Bronchial smooth muscle cell (primary cell): ENCODE results near the gene BCAS4. TPM values are rescaled to one million over a fixed set of nuclear protein-coding genes. Genes with fewer than 3 reads are reported as not detected.

Experiments
- total RNA-seq: library from RNA; depleted of rRNA; stranded (reverse); fragments of >200 nt; gene quantifications from 2 replicates; pipeline ENCODE4 v1.2.1, GENCODE V29; 2014

The BCAS4 gene, protein sequence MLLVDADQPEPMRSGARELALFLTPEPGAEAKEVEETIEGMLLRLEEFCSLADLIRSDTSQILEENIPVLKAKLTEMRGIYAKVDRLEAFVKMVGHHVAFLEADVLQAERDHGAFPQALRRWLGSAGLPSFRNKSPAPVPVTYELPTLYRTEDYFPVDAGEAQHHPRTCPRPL
- total RNA-seq: 11.0 and 15.5 TPM in 2 replicates

DNA sequence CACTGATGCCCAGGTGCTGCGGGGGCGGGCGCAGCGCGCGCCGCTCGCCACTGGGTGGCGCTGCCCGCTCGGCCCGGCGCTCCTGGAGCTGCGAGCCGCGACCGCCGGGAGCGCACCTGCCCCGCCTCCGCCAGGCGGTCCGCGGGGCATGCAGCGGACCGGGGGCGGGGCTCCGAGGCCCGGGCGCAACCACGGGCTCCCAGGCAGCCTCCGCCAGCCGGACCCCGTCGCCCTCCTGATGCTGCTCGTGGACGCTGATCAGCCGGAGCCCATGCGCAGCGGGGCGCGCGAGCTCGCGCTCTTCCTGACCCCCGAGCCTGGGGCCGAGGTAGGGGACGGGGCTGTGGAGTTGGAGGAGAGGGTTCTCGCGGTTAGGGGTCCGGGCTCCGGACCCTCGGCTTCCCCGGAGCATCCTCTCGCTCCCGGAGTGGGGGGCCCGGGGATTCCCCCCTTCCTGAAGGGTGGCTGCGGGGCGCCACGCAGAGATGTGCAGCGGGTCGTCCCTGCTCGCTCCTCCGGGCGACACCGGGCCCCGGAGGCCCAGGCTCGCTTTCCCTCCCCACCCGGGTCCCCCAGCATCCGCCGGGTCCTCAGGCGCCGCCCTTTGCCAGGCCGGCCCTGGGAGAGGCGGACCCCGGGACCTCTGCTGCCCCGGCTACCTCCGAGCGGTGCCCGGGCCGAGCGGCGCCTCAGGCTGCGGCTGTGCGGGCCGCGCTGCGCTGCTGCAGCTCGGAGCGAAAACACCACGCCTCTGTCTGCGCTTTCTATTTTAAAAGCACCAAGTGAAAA is at the start of gene BCAS4:
TSS of gene BCAS4 (plus strand) at position 216 of the 789 bp plus-strand sequence. CDS start at position 239, 23 bp downstream.

Other genes with a start within 250 kb of the BCAS4 start
- 7.7 and 22.1 TPM in 2 replicates for gene RIPOR3, start 103.5 kb upstream of the BCAS4 start, total RNA-seq
- gene PARD6B, start 63.5 kb upstream of the BCAS4 start, total RNA-seq: 0.26 and 0.47 TPM in 2 replicates
- gene ADNP, start 136.4 kb downstream of the BCAS4 start, total RNA-seq: 24.8 and 25.7 TPM in 2 replicates
- 55.0 and 61.7 TPM in 2 replicates for gene DPM1, start 163.5 kb downstream of the BCAS4 start, total RNA-seq
- gene MOCS3, start 163.8 kb downstream of the BCAS4 start, total RNA-seq: 7.6 and 8.7 TPM in 2 replicates
- 5.5 and 10.6 TPM in 2 replicates for gene KCNG1, start 228.0 kb downstream of the BCAS4 start, total RNA-seq